Activated CD8-positive, alpha-beta memory T cell treated with anti-CD3 and anti-CD28 coated beads, Interleukin-2, amount 10 ng/mL, durations not matched to agents 7 days and 5 days (primary cell): Measurements from ENCODE around the gene VASH1. TPM values are rescaled to one million over a fixed set of nuclear protein-coding genes. Genes with fewer than 3 reads are reported as not detected.
A peak's percentile ranks its signal among the peaks of the same experiment; 100 is the strongest.

Experiments used
- ATAC-seq: fragments of 150-1000 bp; cut with Tn5 transposase; one replicate; pipeline ENCODE4 v1.10.0; 2021; ENCODE audit warnings: moderate library complexity
- CTCF ChIA-PET: fragments of 350-600 bp; sonication (Branson Sonifier 250); formaldehyde crosslinking; loops from one replicate; lab custom pipeline; 2021; ENCODE audit warnings: antibody characterized with exemption; lab: Charles Lee
- DNase-seq: peaks from one replicate; pipeline ENCODE4 v3.0.0-alpha.2; 2020
- H3K27ac Mint-ChIP-seq: one replicate; pipeline ENCODE4 v1.8.0; 2021; ENCODE audit warnings: mild to moderate bottlenecking, mixed read lengths
- H3K27me3 Mint-ChIP-seq: one replicate; pipeline ENCODE4 v1.8.0; 2021; ENCODE audit warnings: mixed read lengths
- H3K36me3 Mint-ChIP-seq: one replicate; pipeline ENCODE4 v1.8.0; 2021; ENCODE audit warnings: mild to moderate bottlenecking, mixed read lengths
- H3K4me1 Mint-ChIP-seq: one replicate; pipeline ENCODE4 v1.8.0; 2021; ENCODE audit warnings: mixed read lengths
- H3K4me3 Mint-ChIP-seq: one replicate; pipeline ENCODE4 v1.8.0; 2021; ENCODE audit warnings: mild to moderate bottlenecking, moderate library complexity, mixed read lengths
- H3K9me3 Mint-ChIP-seq: one replicate; pipeline ENCODE4 v1.8.0; 2022; ENCODE audit warnings: low read depth, mixed read lengths
- total RNA-seq, 2 experiments: library from RNA; stranded (reverse); gene quantifications; one replicate each; pipeline ENCODE4 v1.2.3, GENCODE V29; 2021

Gene VASH1
- total RNA-seq, 2 experiments from 2014 or later = 3.3 to 8.1 TPM

GRCh38 chr14:76768671-76769500 lies 7.6 kb downstream of the VASH1 start:
- no peaks in the 10 kb centered on the region for H3K9me3 Mint-ChIP-seq
- peak overlapping the region; percentile 76 for H3K27ac Mint-ChIP-seq
- ATAC-seq = peak; percentile 32
- no peak overlapping the region for H3K4me3 Mint-ChIP-seq
- peak; percentile 31 for DNase-seq
- H3K27me3 Mint-ChIP-seq = peaks cover 9% of the 10 kb centered on the region
- CTCF ChIA-PET = interaction anchor here (0.9 to 2.0 kb wide), 4 partner anchors 12 to 58 kb away, joined by 3 to 9 read pairs (median 5); no protein-coding TSS in a partner anchor
- no peaks in the 10 kb centered on the region for H3K36me3 Mint-ChIP-seq
- peaks cover 25% of the 10 kb centered on the region for H3K4me1 Mint-ChIP-seq

GRCh38 chr14:76769636-76770292 lies 8.5 kb downstream of the VASH1 start:
- Mint-ChIP-seq H3K4me3 (no peak overlapping the region), H3K36me3 (no peaks in the 10 kb centered on the region), H3K4me1 (peaks cover 26% of the 10 kb centered on the region), H3K27ac (no peak overlapping the region), H3K27me3 (peaks cover 4% of the 10 kb centered on the region), H3K9me3 (no peaks in the 10 kb centered on the region)
- ATAC-seq = no peak
- DNase-seq = peak; percentile 27
- CTCF ChIA-PET = interaction anchor here (0.9 to 2.0 kb wide), 7 partner anchors 11 to 60 kb away, joined by 3 to 9 read pairs (median 4); no protein-coding TSS in a partner anchor

GRCh38 chr14:76770521-76771436 lies 9.5 kb downstream of the VASH1 start:
- DNase-seq (peak; percentile 22), ATAC-seq (no peak)
- no peaks in the 10 kb centered on the region for H3K36me3 Mint-ChIP-seq
- H3K27ac Mint-ChIP-seq = no peak overlapping the region
- H3K4me3 Mint-ChIP-seq = no peak overlapping the region
- CTCF ChIA-PET = interaction anchor here (0.8 to 1.9 kb wide), 5 partner anchors 10 to 61 kb away, joined by 3 to 8 read pairs (median 4); no protein-coding TSS in a partner anchor
- peaks cover 26% of the 10 kb centered on the region for H3K4me1 Mint-ChIP-seq
- no peaks in the 10 kb centered on the region for H3K27me3 Mint-ChIP-seq
- no peaks in the 10 kb centered on the region for H3K9me3 Mint-ChIP-seq

- Mint-ChIP-seq H3K27ac (no peak overlapping the region), H3K4me1 (peaks cover 26% of the 10 kb centered on the region), H3K36me3 (no peaks in the 10 kb centered on the region), H3K9me3 (no peaks in the 10 kb centered on the region), H3K27me3 (no peaks in the 10 kb centered on the region), H3K4me3 (no peak overlapping the region)
- CTCF ChIA-PET = interaction anchor here (1.3 to 2.7 kb wide), 4 partner anchors 11 to 62 kb away, joined by 4 to 14 read pairs (median 6); no protein-coding TSS in a partner anchor
- DNase-seq = peak; percentile 35
- ATAC-seq = no peak
Measured at GRCh38 chr14:76771437-76771980, 10.2 kb downstream of the VASH1 start.

- no peak overlapping the region for H3K27ac Mint-ChIP-seq
- no peaks in the 10 kb centered on the region for H3K27me3 Mint-ChIP-seq
- H3K4me1 Mint-ChIP-seq = peaks cover 27% of the 10 kb centered on the region
- no peaks in the 10 kb centered on the region for H3K9me3 Mint-ChIP-seq
- CTCF ChIA-PET = interaction anchor here (1.7 to 2.7 kb wide), 2 partner anchors 12 to 63 kb away, joined by 6 to 14 read pairs; no protein-coding TSS in a partner anchor
- H3K4me3 Mint-ChIP-seq = no peak overlapping the region
- no peaks in the 10 kb centered on the region for H3K36me3 Mint-ChIP-seq
- no peak for ATAC-seq
- peak; percentile 36 for DNase-seq
Measured at GRCh38 chr14:76772300-76773187, 11.3 kb downstream of the VASH1 start.

GRCh38 chr14:76773188-76773885 lies 12.1 kb downstream of the VASH1 start:
- Mint-ChIP-seq H3K36me3 (no peaks in the 10 kb centered on the region), H3K4me1 (peaks cover 20% of the 10 kb centered on the region), H3K27ac (no peak overlapping the region), H3K9me3 (no peaks in the 10 kb centered on the region), H3K27me3 (no peaks in the 10 kb centered on the region), H3K4me3 (no peak overlapping the region)
- CTCF ChIA-PET = interaction anchor here (1.7 to 2.7 kb wide), 2 partner anchors 11 to 63 kb away, joined by 6 to 14 read pairs; no protein-coding TSS in a partner anchor
- ATAC-seq (no peak), DNase-seq (peak; percentile 41)

- no peaks in the 10 kb centered on the region for H3K36me3 Mint-ChIP-seq
- no peaks in the 10 kb centered on the region for H3K9me3 Mint-ChIP-seq
- DNase-seq = peak; percentile 34
- peaks cover 11% of the 10 kb centered on the region for H3K4me1 Mint-ChIP-seq
- no peaks in the 10 kb centered on the region for H3K27me3 Mint-ChIP-seq
- no peak overlapping the region for H3K27ac Mint-ChIP-seq
- CTCF ChIA-PET = interaction anchor here (1.7 to 2.7 kb wide), 2 partner anchors 10 to 64 kb away, joined by 6 to 14 read pairs; no protein-coding TSS in a partner anchor
- no peak overlapping the region for H3K4me3 Mint-ChIP-seq
- ATAC-seq = no peak
Measured at GRCh38 chr14:76773956-76774820, 12.9 kb downstream of the VASH1 start.

- Mint-ChIP-seq H3K4me1 (peaks cover 9% of the 10 kb centered on the region), H3K27me3 (no peaks in the 10 kb centered on the region), H3K36me3 (no peaks in the 10 kb centered on the region), H3K27ac (no peak overlapping the region), H3K4me3 (no peak overlapping the region), H3K9me3 (no peaks in the 10 kb centered on the region)
- CTCF ChIA-PET = interaction anchor here (1.4 kb wide), 1 partner anchor 10 kb away, joined by 5 read pairs; no protein-coding TSS in a partner anchor
- no peak for ATAC-seq
- DNase-seq = peak; percentile 37
Measured at GRCh38 chr14:76774821-76775694, 13.8 kb downstream of the VASH1 start.

GRCh38 chr14:76775695-76776427 lies 14.6 kb downstream of the VASH1 start:
- CTCF ChIA-PET = interaction anchor here (1.4 to 2.8 kb wide), 2 partner anchors 9 to 65 kb away, joined by 5 to 7 read pairs; no protein-coding TSS in a partner anchor
- ATAC-seq = no peak
- Mint-ChIP-seq H3K27me3 (no peaks in the 10 kb centered on the region), H3K9me3 (no peaks in the 10 kb centered on the region), H3K4me1 (peaks cover 12% of the 10 kb centered on the region), H3K36me3 (no peaks in the 10 kb centered on the region), H3K27ac (no peak overlapping the region), H3K4me3 (no peak overlapping the region)
- peak; percentile 36 for DNase-seq
